WERI-Rb-1 (cell line): ENCODE data around the gene TRIM65.
A peak's percentile ranks its signal among the peaks of the same experiment; 100 is the strongest.

ENCODE experiments used
- DNase-seq: peaks from one replicate; pipeline ENCODE4 v3.0.0-alpha.2; 2020
- H3K27ac ChIP-seq: fragments of 250-450 bp; sonication (Bioruptor Pico); 2 replicates; pipeline ENCODE4 v1.5.1; 2020; ENCODE audit warnings: mild to moderate bottlenecking, moderate library complexity
- H3K27me3 ChIP-seq: fragments of 250-450 bp; sonication (Bioruptor Pico); 2 replicates; pipeline ENCODE4 v1.5.1; 2021; ENCODE audit warnings: mild to moderate bottlenecking, low read depth, moderate library complexity; ENCODE audit not compliant: insufficient read depth, severe bottlenecking
- H3K36me3 ChIP-seq: fragments of 250-450 bp; sonication (Bioruptor Pico); 2 replicates; pipeline ENCODE4 v1.5.1; 2020; ENCODE audit warnings: mild to moderate bottlenecking, moderate library complexity
- H3K4me3 ChIP-seq: 2 replicates; pipeline ENCODE4 v1.5.1; 2011; ENCODE audit warnings: low read depth, mild to moderate bottlenecking, control low read depth, low read length
- H3K9me3 ChIP-seq: fragments of 250-450 bp; sonication (Bioruptor Pico); 2 replicates; pipeline ENCODE4 v1.5.1; 2021; ENCODE audit warnings: mild to moderate bottlenecking, moderate library complexity; ENCODE audit not compliant: severe bottlenecking
- TF ChIP-seq, protein P1 (sequence below): IDR thresholded peaks from 2 replicates; pipeline ENCODE4 v1.5.1; 2011; ENCODE audit warnings: low read depth, mild to moderate bottlenecking, control low read depth, inconsistent platforms, low read length

TRIM65 gene

GRCh38 chr17:75915268-75915667 is 18.5 kb upstream of the TRIM65 start:
- Histone ChIP-seq H3K36me3 (peaks cover 33% of the 10 kb centered on the region), H3K9me3 (no peaks in the 10 kb centered on the region), H3K27me3 (no peaks in the 10 kb centered on the region), H3K4me3 (no peak overlapping the region), H3K27ac (peak overlapping the region; percentile 81)
- no peak for DNase-seq
- TF ChIP-seq, protein P1, sequence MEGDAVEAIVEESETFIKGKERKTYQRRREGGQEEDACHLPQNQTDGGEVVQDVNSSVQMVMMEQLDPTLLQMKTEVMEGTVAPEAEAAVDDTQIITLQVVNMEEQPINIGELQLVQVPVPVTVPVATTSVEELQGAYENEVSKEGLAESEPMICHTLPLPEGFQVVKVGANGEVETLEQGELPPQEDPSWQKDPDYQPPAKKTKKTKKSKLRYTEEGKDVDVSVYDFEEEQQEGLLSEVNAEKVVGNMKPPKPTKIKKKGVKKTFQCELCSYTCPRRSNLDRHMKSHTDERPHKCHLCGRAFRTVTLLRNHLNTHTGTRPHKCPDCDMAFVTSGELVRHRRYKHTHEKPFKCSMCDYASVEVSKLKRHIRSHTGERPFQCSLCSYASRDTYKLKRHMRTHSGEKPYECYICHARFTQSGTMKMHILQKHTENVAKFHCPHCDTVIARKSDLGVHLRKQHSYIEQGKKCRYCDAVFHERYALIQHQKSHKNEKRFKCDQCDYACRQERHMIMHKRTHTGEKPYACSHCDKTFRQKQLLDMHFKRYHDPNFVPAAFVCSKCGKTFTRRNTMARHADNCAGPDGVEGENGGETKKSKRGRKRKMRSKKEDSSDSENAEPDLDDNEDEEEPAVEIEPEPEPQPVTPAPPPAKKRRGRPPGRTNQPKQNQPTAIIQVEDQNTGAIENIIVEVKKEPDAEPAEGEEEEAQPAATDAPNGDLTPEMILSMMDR = no peak

- DNase-seq = peak; percentile 85
- H3K4me3 ChIP-seq = peak overlapping the region; percentile 14
- no peaks in the 10 kb centered on the region for H3K9me3 ChIP-seq
- no peaks in the 10 kb centered on the region for H3K27me3 ChIP-seq
- H3K27ac ChIP-seq = peak overlapping the region; percentile 81
- TF ChIP-seq, protein P1 = peak; percentile 54
- H3K36me3 ChIP-seq = peaks cover 33% of the 10 kb centered on the region
These were observed 18.0 kb upstream of the TRIM65 start for GRCh38 chr17:75914643-75915267.

DNA sequence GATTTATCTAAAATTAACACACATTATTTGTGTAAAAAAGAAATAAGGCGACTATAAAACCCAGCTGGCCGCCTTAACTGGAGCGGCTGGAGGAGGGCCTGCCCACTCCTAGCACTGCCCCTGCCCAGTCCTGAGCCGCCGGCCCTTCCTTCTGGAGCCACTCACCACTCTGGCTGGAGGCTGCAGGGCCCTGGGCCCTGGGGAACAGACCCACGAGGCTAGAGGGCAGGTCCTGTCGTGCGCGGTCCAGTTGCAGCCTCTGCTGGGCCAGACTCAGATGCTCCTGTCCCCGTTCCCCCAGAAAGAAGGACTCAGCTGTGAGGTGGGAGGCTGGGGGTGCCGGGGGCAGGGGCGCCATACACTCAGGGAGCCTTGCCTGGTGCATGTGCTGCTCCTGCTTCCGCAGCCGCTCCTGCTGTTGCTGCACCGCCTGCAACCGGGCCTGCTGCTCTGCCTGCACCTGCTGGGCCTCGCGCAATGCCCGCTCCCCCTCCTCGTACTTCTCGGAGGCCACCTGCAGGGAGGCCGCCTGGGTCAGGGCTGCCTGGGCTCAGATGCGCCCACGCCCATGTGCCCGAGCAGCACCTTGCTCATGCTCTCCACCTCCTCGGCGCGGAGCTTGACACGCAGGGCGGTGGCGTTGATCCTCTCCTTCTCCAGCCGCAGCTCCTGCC is 16.9 kb upstream of the TRIM65 start:
- DNase-seq = no peak
- TF ChIP-seq, protein P1 = no peak

DNA sequence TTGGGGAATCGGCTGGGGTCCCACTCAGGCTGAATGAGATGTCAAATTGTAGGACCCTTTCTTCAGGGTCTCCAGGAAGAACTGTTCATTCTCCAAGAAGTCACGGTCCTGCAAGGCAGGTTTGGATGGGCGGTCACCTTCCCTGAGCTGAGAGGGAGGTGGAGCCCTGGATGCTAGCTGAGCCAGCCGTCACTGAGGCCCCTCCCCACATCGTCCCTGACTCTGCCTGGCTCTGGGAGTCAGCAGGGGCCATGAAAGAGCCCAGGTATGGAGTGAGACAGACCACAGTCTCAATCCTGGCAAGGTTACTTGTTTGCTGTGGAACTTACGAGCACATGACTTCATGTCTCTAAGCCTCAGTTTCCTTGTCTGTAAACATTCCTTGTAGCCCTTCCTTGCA is 13.9 kb upstream of the TRIM65 start:
- H3K27ac ChIP-seq = peak overlapping the region; percentile 64
- H3K9me3 ChIP-seq = no peaks in the 10 kb centered on the region

More for the DNA sequence above, 16.9 kb upstream of the TRIM65 start:
- Histone ChIP-seq H3K9me3 (no peaks in the 10 kb centered on the region), H3K27me3 (no peaks in the 10 kb centered on the region), H3K36me3 (peaks cover 33% of the 10 kb centered on the region), H3K4me3 (no peak overlapping the region), H3K27ac (peak overlapping the region; percentile 81)

DNA sequence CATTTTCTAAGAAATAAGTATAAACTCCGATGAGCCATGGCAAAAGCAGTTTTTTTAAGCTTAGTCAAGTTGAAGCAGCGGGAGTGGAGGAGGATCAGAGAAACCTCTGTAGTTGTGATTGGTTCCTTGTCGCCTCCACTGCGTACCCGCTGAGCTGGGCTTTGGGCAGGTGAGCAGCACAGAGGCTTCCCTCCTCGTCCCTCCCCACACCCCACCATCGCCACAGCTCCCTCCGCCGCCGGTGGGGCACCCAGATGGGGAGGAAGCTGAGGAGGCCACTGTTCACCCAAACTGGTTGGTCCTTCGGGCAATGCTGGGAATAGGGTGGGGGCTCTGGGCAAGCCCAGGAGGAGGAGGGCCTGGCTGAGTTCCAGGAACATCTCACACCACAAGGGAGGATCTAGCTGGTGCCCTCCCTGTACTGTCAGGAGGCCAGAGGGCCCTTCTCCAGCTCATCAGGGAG is 13.1 kb upstream of the TRIM65 start:
- Histone ChIP-seq H3K27ac (peak overlapping the region; percentile 64; the same call in 1 of the 2 replicates), H3K27me3 (no peaks in the 10 kb centered on the region), H3K4me3 (no peak overlapping the region), H3K36me3 (peaks cover 20% of the 10 kb centered on the region; the same call in 1 of the 2 replicates), H3K9me3 (no peaks in the 10 kb centered on the region)
- TF ChIP-seq, protein P1 = no peak
- DNase-seq = no peak

More for the DNA sequence above, 13.9 kb upstream of the TRIM65 start:
- Histone ChIP-seq H3K4me3 (no peak overlapping the region), H3K36me3 (peaks cover 22% of the 10 kb centered on the region; the same call in 1 of the 2 replicates), H3K27me3 (no peaks in the 10 kb centered on the region)
- DNase-seq = peak; percentile 90
- TF ChIP-seq, protein P1 = no peak
